Endodermal cell (in vitro differentiated cells): ENCODE data around the gene GCA. TPM values are rescaled to one million over a fixed set of nuclear protein-coding genes. Genes with fewer than 3 reads are reported as not detected.

Experiments
- DNase-seq: peaks from one replicate; pipeline ENCODE4 v3.0.0-alpha.2; 2017
- H3K27ac ChIP-seq: 2 replicates; pipeline ENCODE4 v1.5.1; 2013; ENCODE audit warnings: mild to moderate bottlenecking, low read depth, low read length, moderate library complexity
- H3K27me3 ChIP-seq: 2 replicates; pipeline ENCODE4 v1.6.1; 2013; ENCODE audit warnings: mild to moderate bottlenecking, low read length, moderate library complexity; ENCODE audit not compliant: insufficient read depth, control insufficient read depth, poor library complexity, severe bottlenecking
- H3K36me3 ChIP-seq: 2 replicates; pipeline ENCODE4 v1.7.0; 2013; ENCODE audit warnings: mild to moderate bottlenecking, low read length, moderate library complexity; ENCODE audit not compliant: control insufficient read depth, insufficient read depth
- H3K4me1 ChIP-seq: one replicate; pipeline ENCODE4 v1.7.0; 2013; ENCODE audit warnings: low read length; ENCODE audit not compliant: control insufficient read depth, insufficient read depth
- H3K4me3 ChIP-seq: 2 replicates; pipeline ENCODE4 v1.5.1; 2013; ENCODE audit warnings: mild to moderate bottlenecking, low read length, moderate library complexity
- H3K9ac ChIP-seq: 2 replicates; pipeline ENCODE4 v1.6.1; 2013; ENCODE audit warnings: mild to moderate bottlenecking, low read length, moderate library complexity; ENCODE audit not compliant: poor library complexity, severe bottlenecking; ENCODE audit errors: extremely low read depth
- H3K9me3 ChIP-seq: 2 replicates; pipeline ENCODE4 v1.6.1; 2013; ENCODE audit warnings: mild to moderate bottlenecking, low read length, moderate library complexity; ENCODE audit not compliant: control insufficient read depth
- H3K27ac Mint-ChIP-seq: 2 replicates; pipeline ENCODE4 v1.8.0; 2020; ENCODE audit warnings: mixed read lengths
- H3K27me3 Mint-ChIP-seq: 2 replicates; pipeline ENCODE4 v1.8.0; 2021; ENCODE audit warnings: mild to moderate bottlenecking, mixed read lengths; ENCODE audit not compliant: insufficient read depth
- H3K36me3 Mint-ChIP-seq: 2 replicates; pipeline ENCODE4 v1.8.0; 2020; ENCODE audit warnings: low read depth, mixed read lengths
- H3K4me1 Mint-ChIP-seq: 2 replicates; pipeline ENCODE4 v1.8.0; 2020; ENCODE audit warnings: mixed read lengths
- H3K4me3 Mint-ChIP-seq: 2 replicates; pipeline ENCODE4 v1.8.0; 2020; ENCODE audit warnings: mild to moderate bottlenecking, moderate library complexity, mixed read lengths
- H3K9me3 Mint-ChIP-seq: 2 replicates; pipeline ENCODE4 v1.8.0; 2020; ENCODE audit warnings: mild to moderate bottlenecking, mixed read lengths
- WGBS, 2 experiments: methylation state at CpG; one replicate each; pipeline versions ENCODE4 v1.1.5 to v1.1.7; 2013; ENCODE audit warnings: missing lambda C conversion rate in 2 of 2, mixed read lengths in 1 of 2; ENCODE audit not compliant: insufficient coverage in 1 of 2, insufficient read length in 1 of 2; 5-methylcytosine and 5-hydroxymethylcytosine counted together
- total RNA-seq, 2 donors: library from RNA; stranded (reverse); fragmentation: NEBNext Ultra II Directional in 1 of 2; extraction: Animal tissue kit (Norgen Biotek cat#: 25700) in 1 of 2; gene quantifications; 2 replicates in 1 of 2; 3 replicates in 1 of 2; pipeline ENCODE4 v1.2.1, GENCODE V29; 2021
- TF ChIP-seq, protein P1 (sequence below): fragments of 200-600 bp; sonication (generic); conservative IDR thresholded peaks from 2 replicates; pipeline ENCODE4 v1.5.0; 2021; ENCODE audit warnings: antibody characterized with exemption, mild to moderate bottlenecking

The GCA gene
- total RNA-seq, 2 donors from 2014 or later: 27.5 to 53.0 TPM

DNA sequence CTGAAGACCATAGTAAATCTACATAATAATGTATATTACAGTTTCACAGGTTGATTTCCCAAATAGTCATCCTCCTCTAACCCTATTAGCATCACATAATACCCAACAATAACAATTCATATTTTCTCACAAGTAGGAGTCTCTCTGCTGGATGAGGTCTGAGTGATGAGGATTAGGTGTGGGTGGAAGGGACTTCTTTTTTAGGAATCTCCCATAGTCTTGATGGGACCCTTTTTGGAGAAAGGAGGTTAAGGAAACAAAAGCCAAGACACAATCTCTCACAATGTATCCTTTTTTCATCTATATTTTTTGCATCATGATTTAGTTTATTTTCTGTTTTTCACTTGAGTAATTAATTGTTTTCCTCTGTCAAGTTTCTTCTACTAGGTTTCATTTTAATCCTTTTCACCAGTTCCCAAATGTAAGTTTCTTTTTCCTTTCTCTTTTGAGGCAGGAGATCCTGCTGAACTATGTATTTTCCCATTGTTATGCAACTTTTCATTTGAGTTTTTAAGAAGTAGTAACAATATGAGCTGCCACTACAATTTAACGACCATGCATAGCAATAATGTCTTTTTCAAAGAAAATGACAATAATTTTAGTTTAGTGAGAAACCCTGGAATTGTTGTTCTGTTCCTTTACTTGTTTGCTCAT, 22.9 kb upstream of the GCA start:
- no peak overlapping the region for H3K4me3 ChIP-seq
- DNase-seq: no peak
- H3K9me3 ChIP-seq: no peaks in the 10 kb centered on the region
- Mint-ChIP-seq H3K27me3 (peaks cover 19% of the 10 kb centered on the region), H3K4me1 (peaks cover 4% of the 10 kb centered on the region), H3K4me3 (no peak overlapping the region), H3K27ac (no peak overlapping the region), H3K9me3 (no peaks in the 10 kb centered on the region), H3K36me3 (no peaks in the 10 kb centered on the region)
- WGBS, 2 experiments: 83 to 86% methylated on average over 1 of the region's 1 CpG
- H3K9ac ChIP-seq: no peak overlapping the region
- no peak overlapping the region for H3K27ac ChIP-seq
- no peaks in the 10 kb centered on the region for H3K4me1 ChIP-seq
- TF ChIP-seq, protein P1, sequence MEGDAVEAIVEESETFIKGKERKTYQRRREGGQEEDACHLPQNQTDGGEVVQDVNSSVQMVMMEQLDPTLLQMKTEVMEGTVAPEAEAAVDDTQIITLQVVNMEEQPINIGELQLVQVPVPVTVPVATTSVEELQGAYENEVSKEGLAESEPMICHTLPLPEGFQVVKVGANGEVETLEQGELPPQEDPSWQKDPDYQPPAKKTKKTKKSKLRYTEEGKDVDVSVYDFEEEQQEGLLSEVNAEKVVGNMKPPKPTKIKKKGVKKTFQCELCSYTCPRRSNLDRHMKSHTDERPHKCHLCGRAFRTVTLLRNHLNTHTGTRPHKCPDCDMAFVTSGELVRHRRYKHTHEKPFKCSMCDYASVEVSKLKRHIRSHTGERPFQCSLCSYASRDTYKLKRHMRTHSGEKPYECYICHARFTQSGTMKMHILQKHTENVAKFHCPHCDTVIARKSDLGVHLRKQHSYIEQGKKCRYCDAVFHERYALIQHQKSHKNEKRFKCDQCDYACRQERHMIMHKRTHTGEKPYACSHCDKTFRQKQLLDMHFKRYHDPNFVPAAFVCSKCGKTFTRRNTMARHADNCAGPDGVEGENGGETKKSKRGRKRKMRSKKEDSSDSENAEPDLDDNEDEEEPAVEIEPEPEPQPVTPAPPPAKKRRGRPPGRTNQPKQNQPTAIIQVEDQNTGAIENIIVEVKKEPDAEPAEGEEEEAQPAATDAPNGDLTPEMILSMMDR: no peak
- peaks cover 29% of the 10 kb centered on the region for H3K27me3 ChIP-seq
- H3K36me3 ChIP-seq: no peaks in the 10 kb centered on the region

DNA sequence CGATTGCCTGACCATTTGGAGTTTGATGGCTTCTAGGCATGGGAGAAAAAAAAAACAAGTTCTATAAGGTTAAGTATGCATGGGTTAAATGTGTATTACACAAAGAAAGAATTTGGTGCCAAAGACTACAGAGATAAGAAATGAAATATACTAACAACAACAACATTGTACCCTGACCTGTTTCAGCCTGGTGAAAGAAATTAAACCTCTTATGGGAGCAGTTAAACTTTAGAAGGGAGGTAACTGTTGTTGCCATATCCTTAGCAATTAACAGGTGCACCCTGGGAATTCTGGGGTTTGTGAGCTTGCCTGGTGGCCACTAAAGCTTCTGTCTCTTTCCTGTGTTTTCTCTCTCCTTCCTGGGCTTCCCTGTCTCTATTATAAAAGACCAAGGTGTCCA, 19.0 kb upstream of the GCA start:
- peaks cover 6% of the 10 kb centered on the region for H3K9me3 Mint-ChIP-seq
- no peak overlapping the region for H3K4me3 Mint-ChIP-seq
- Histone ChIP-seq H3K27ac (no peak overlapping the region), H3K27me3 (no peaks in the 10 kb centered on the region), H3K36me3 (no peaks in the 10 kb centered on the region), H3K4me1 (no peaks in the 10 kb centered on the region), H3K9ac (no peak overlapping the region), H3K4me3 (no peak overlapping the region), H3K9me3 (no peaks in the 10 kb centered on the region)
- no peak overlapping the region for H3K27ac Mint-ChIP-seq
- TF ChIP-seq, protein P1: no peak
- H3K4me1 Mint-ChIP-seq: no peaks in the 10 kb centered on the region
- H3K36me3 Mint-ChIP-seq: no peaks in the 10 kb centered on the region
- WGBS, 2 experiments: 93% methylated on average over 1 of the region's 1 CpG; no CpG with 5 or more reads in 1 of the 2 experiments
- no peak for DNase-seq
- H3K27me3 Mint-ChIP-seq: peaks cover 1% of the 10 kb centered on the region

DNA sequence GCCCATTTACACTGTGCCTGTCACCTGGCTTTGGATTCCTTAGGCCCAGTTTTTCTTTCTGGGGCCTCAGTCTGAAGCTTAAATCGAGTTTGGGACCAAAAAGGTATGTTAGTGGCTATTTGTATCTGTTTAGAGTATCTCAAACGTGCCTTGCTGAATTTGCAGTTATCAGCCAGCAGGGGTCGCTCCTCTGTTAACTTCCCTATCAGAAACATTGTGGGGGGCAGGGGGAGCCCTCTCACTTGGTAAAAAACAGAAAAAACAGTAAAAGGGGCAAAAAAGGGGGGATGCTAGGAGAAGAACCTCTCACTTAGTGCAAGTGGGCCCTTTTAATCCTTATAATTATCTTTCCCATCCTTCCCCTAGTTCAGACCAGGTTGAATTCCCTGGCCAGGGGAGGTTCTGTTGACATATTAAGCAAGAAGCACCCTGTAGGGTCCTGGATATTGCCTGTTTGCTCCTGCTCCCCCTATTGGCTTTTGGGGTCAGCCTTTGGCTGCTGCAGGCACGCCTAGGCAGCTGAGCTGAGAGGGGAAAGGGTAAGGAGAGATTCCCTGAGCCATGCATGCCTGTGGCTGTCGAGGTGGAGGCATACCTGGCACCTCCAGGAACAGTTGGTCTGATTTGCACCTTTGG, 16.7 kb upstream of the GCA start:
- Histone ChIP-seq H3K27ac (no peak overlapping the region), H3K27me3 (no peaks in the 10 kb centered on the region), H3K36me3 (no peaks in the 10 kb centered on the region), H3K9ac (no peak overlapping the region), H3K9me3 (no peaks in the 10 kb centered on the region), H3K4me1 (no peaks in the 10 kb centered on the region), H3K4me3 (no peak overlapping the region)
- H3K4me1 Mint-ChIP-seq: no peaks in the 10 kb centered on the region
- 60 to 100% methylated on average over 1 to 5 of the region's 5 CpGs for whole genome bisulfite sequencing, 2 experiments
- no peaks in the 10 kb centered on the region for H3K36me3 Mint-ChIP-seq
- DNase-seq: no peak
- TF ChIP-seq, protein P1: peak; percentile 78
- H3K9me3 Mint-ChIP-seq: peaks cover 6% of the 10 kb centered on the region
- H3K27ac Mint-ChIP-seq: no peak overlapping the region
- no peak overlapping the region for H3K4me3 Mint-ChIP-seq
- H3K27me3 Mint-ChIP-seq: no peaks in the 10 kb centered on the region
